Measurements from ENCODE around the gene COQ6. TPM values are rescaled to one million over a fixed set of nuclear protein-coding genes. Genes with fewer than 3 reads are reported as not detected.
"Not testable (repeated sequence)": the region's sequence is repeated elsewhere in the genome, so short reads cannot be mapped to it uniquely, and the experiment has no call there.

COQ6 gene
- total RNA-seq, 2 donors from 2014 or later = 26.1 to 59.9 TPM

GRCh38 chr14:73998726-73999125, 48.6 kb downstream of the COQ6 start:
- no peaks in the 10 kb centered on the region for H3K36me3 ChIP-seq
- WGBS = 74% methylated on average over 2 of the region's 2 CpGs

GRCh38 chr14:74005664-74006063, 55.6 kb downstream of the COQ6 start:
- H3K27me3 ChIP-seq (replicated peaks; ENCODE audit: insufficient read depth); intact Hi-C loops (cut with DNase I); H3K36me3 ChIP-seq; H3K9me3 ChIP-seq; DNase-seq (ENCODE audit: low spot score); H3K4me1 ChIP-seq (replicated peaks); H3K27ac ChIP-seq; H3K4me3 ChIP-seq: not testable (repeated sequence)
- 93% methylated on average over 3 of the region's 3 CpGs for WGBS

More at GRCh38 chr14:73998726-73999125, 48.6 kb downstream of the COQ6 start:
- H3K27me3 ChIP-seq (replicated peaks; ENCODE audit: insufficient read depth) = no peaks in the 10 kb centered on the region
- no peak for DNase-seq (ENCODE audit: low spot score)
- H3K4me1 ChIP-seq (replicated peaks) = peaks cover 5% of the 10 kb centered on the region
- TF ChIP-seq POLR2AphosphoS5 (IDR thresholded peaks at IDR 0.05) (no peak), POLR2A (IDR thresholded peaks at IDR 0.05) (no peak)
- TF ChIP-seq, protein P1, sequence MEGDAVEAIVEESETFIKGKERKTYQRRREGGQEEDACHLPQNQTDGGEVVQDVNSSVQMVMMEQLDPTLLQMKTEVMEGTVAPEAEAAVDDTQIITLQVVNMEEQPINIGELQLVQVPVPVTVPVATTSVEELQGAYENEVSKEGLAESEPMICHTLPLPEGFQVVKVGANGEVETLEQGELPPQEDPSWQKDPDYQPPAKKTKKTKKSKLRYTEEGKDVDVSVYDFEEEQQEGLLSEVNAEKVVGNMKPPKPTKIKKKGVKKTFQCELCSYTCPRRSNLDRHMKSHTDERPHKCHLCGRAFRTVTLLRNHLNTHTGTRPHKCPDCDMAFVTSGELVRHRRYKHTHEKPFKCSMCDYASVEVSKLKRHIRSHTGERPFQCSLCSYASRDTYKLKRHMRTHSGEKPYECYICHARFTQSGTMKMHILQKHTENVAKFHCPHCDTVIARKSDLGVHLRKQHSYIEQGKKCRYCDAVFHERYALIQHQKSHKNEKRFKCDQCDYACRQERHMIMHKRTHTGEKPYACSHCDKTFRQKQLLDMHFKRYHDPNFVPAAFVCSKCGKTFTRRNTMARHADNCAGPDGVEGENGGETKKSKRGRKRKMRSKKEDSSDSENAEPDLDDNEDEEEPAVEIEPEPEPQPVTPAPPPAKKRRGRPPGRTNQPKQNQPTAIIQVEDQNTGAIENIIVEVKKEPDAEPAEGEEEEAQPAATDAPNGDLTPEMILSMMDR (IDR thresholded peaks at IDR 0.05) = no peak
- H3K4me3 ChIP-seq = no peak overlapping the region
- no peaks in the 10 kb centered on the region for H3K9me3 ChIP-seq
- H3K27ac ChIP-seq = peak overlapping the region; percentile 46 to 54
- intact Hi-C loops (cut with DNase I) = no loop called here

GRCh38 chr14:74008843-74009499, 58.9 kb downstream of the COQ6 start:
- no peaks in the 10 kb centered on the region for H3K27me3 ChIP-seq (replicated peaks; ENCODE audit: insufficient read depth)
- H3K4me1 ChIP-seq (replicated peaks) = no peaks in the 10 kb centered on the region
- no peaks in the 10 kb centered on the region for H3K36me3 ChIP-seq
- TF ChIP-seq POLR2A (IDR thresholded peaks at IDR 0.05) (no peak), POLR2AphosphoS5 (IDR thresholded peaks at IDR 0.05) (no peak)
- TF ChIP-seq, protein P1 (IDR thresholded peaks at IDR 0.05) = no peak
- no peaks in the 10 kb centered on the region for H3K9me3 ChIP-seq
- WGBS = 68% methylated on average over 2 of the region's 2 CpGs
- H3K27ac ChIP-seq = no peak overlapping the region
- DNase-seq (ENCODE audit: low spot score) = no peak
- no peak overlapping the region for H3K4me3 ChIP-seq
- intact Hi-C loops (cut with DNase I) = no loop called here

Small RNAs within 50 kb of the gene (small RNA-seq; reads per million reads assigned to genes)
- 0 reads per million in 2 donors for gene AC005480.2
- 0 reads per million in 2 donors for gene RF00019

Other genes starting within 250 kb of the COQ6 start
- gene PNMA1, start 235.9 kb upstream of the COQ6 start, total RNA-seq = 10 to 100 TPM; 18.6 to 62.7 TPM
- gene PTGR2, start 98.5 kb upstream of the COQ6 start, total RNA-seq = 10 to 100 TPM; 10.7 to 13.6 TPM
- 10 to 100 TPM; 47.7 to 56.5 TPM for gene ZNF410, start 63.4 kb upstream of the COQ6 start, total RNA-seq
- 10 to 100 TPM in 1 of 2 donors, 1 to 10 TPM in 1; 9.3 to 13.8 TPM for gene FAM161B, start 208 bp upstream of the COQ6 start, total RNA-seq
- 10 to 100 TPM; 33.4 to 63.6 TPM for gene ENTPD5, start 69.0 kb downstream of the COQ6 start, total RNA-seq
- 1 to 10 TPM; 3.6 to 5.9 TPM for gene BBOF1, start 69.0 kb downstream of the COQ6 start, total RNA-seq
- 10 to 100 TPM; 78.2 to 85.8 TPM for gene ALDH6A1, start 134.2 kb downstream of the COQ6 start, total RNA-seq
- 1 to 10 TPM; 7.8 to 8.1 TPM for gene LIN52, start 134.7 kb downstream of the COQ6 start, total RNA-seq

All from prostate gland (tissue), 2 donors.